SU-DHL-6 (cell line): ENCODE measurements around the gene METTL17.

Source experiments
- EZH2phosphoT487 ChIP-seq: fragments of 200-600 bp; sonication (generic), shearing (Covaris generic); conservative IDR thresholded peaks from 2 replicates; pipeline ENCODE4 v1.6.1; 2018; ENCODE audit warnings: mild to moderate bottlenecking, antibody characterized with exemption, low read length, moderate library complexity, mixed read lengths
- TF ChIP-seq, protein P1 (sequence below): fragments of 200-600 bp; sonication (generic); IDR thresholded peaks from one replicate; pipeline ENCODE4 v1.5.1; 2017; ENCODE audit warnings: antibody characterized with exemption, mild to moderate bottlenecking, low read length, moderate library complexity; ENCODE audit not compliant: insufficient read depth, poor library complexity, severe bottlenecking

- TF ChIP-seq, protein P1, sequence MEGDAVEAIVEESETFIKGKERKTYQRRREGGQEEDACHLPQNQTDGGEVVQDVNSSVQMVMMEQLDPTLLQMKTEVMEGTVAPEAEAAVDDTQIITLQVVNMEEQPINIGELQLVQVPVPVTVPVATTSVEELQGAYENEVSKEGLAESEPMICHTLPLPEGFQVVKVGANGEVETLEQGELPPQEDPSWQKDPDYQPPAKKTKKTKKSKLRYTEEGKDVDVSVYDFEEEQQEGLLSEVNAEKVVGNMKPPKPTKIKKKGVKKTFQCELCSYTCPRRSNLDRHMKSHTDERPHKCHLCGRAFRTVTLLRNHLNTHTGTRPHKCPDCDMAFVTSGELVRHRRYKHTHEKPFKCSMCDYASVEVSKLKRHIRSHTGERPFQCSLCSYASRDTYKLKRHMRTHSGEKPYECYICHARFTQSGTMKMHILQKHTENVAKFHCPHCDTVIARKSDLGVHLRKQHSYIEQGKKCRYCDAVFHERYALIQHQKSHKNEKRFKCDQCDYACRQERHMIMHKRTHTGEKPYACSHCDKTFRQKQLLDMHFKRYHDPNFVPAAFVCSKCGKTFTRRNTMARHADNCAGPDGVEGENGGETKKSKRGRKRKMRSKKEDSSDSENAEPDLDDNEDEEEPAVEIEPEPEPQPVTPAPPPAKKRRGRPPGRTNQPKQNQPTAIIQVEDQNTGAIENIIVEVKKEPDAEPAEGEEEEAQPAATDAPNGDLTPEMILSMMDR = no peak
- TF ChIP-seq EZH2phosphoT487 = no peak
Measured at GRCh38 chr14:21015312-21015711, 25.5 kb downstream of the METTL17 start.
